ENCODE results near the gene CSHL1. TPM values are rescaled to one million over a fixed set of nuclear protein-coding genes. Genes with fewer than 3 reads are reported as not detected.
A peak's percentile ranks its signal among the peaks of the same experiment; 100 is the strongest.

Gene CSHL1
- total RNA-seq: not detected
- long read RNA-seq: 0 reads

- DNase-seq (peak; percentile 57), ATAC-seq (no peak)
- no peaks in the 10 kb centered on the region for H3K36me3 ChIP-seq
- no peak within 1 kb of the TSS for H3K4me3 ChIP-seq
- no peak for TF ChIP-seq CTCF (IDR thresholded peaks at IDR 0.05)
- H3K27ac ChIP-seq: no peak within 1 kb of the TSS
- intact Hi-C loops (cut with DNase I): loop anchor here (10.0 kb wide), 2 partner anchors 114 to 224 kb away; partner anchors contain the start of genes ERN1 and ICAM2
- H3K27me3 ChIP-seq: no peaks in the 10 kb centered on the region
- H3K9me3 ChIP-seq: no peaks in the 10 kb centered on the region
- H3K4me1 ChIP-seq: no peaks in the 10 kb centered on the region
Measured at GRCh38 chr17:63911041-63911635, at the start of gene CSHL1. TSS of gene CSHL1 (minus strand) at chr17:63911258. CDS start at chr17:63911196, 62 bp downstream.

DNA sequence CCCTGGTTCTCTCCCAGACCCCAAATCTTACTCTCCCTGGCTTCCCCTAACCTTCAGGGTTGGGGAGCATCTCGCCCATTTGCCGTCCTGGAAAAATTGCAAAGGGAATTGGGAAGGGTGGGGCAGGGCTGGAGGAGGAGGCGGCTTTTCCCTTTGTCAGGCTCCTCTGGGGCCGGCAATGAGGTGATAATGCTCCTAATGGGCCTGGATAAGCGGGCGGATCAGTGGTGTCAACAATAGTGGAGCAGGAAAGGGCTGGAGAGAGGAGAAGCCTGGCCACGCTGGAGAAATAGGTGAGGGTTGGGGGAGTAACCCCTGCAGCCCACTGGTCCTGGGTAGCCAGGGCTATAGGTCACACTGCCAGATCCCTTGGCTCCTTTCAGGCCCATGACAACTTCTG is 49.4 kb upstream of the CSHL1 start:
- peaks cover 4% of the 10 kb centered on the region for H3K4me1 ChIP-seq
- intact Hi-C loops (cut with DNase I): no loop called here
- no peaks in the 10 kb centered on the region for H3K9me3 ChIP-seq
- H3K27me3 ChIP-seq: no peaks in the 10 kb centered on the region
- ATAC-seq (no peak), DNase-seq (no peak)
- H3K27ac ChIP-seq: no peak overlapping the region
- H3K36me3 ChIP-seq: no peaks in the 10 kb centered on the region
- no peak for TF ChIP-seq CTCF (IDR thresholded peaks at IDR 0.05)
- no peak overlapping the region for H3K4me3 ChIP-seq

- H3K4me1 ChIP-seq: peaks cover 4% of the 10 kb centered on the region
- DNase-seq: no peak
- TF ChIP-seq CTCF (IDR thresholded peaks at IDR 0.05): no peak
- no peak overlapping the region for H3K4me3 ChIP-seq
- intact Hi-C loops (cut with DNase I): no loop called here
- no peaks in the 10 kb centered on the region for H3K36me3 ChIP-seq
- no peak for ATAC-seq
- no peaks in the 10 kb centered on the region for H3K9me3 ChIP-seq
- H3K27me3 ChIP-seq: no peaks in the 10 kb centered on the region
- no peak overlapping the region for H3K27ac ChIP-seq
Measured at GRCh38 chr17:63960006-63960405, 48.9 kb upstream of the CSHL1 start.

DNA sequence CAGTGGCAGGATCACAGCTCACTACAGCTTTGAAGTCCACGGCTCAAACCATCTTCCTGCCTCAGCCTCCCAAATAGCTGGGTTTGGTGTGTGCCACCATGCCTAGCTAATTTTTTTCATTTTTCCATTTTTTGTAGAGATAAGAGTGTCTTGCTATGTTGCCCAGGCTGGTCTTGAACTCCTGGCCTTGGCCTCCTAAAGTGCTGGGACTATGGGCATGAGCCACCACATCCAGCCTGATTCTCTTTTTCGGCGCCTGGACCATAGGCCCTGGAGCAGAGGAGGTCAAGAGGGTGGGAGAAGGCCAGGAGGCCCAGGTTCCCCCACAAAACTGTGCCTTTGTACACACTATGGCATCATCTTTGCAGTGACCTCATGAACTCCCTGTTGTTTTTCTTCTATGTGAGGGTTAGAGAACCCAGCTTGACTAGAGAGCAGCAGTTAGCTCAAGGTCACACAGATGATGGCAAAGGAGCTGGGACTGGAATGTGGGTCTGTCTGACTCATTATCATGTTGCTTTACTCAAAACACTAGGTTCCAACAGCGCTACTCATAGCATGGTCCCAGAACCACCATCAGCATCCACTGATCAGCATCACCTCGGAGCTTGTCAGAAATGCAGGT is 45.4 kb upstream of the CSHL1 start:
- intact Hi-C loops (cut with DNase I): no loop called here
- no peak overlapping the region for H3K4me3 ChIP-seq
- no peak overlapping the region for H3K27ac ChIP-seq
- H3K27me3 ChIP-seq: no peaks in the 10 kb centered on the region
- TF ChIP-seq CTCF (IDR thresholded peaks at IDR 0.05): no peak
- H3K9me3 ChIP-seq: no peaks in the 10 kb centered on the region
- no peak for ATAC-seq
- no peaks in the 10 kb centered on the region for H3K4me1 ChIP-seq
- no peak for DNase-seq
- no peaks in the 10 kb centered on the region for H3K36me3 ChIP-seq

DNA sequence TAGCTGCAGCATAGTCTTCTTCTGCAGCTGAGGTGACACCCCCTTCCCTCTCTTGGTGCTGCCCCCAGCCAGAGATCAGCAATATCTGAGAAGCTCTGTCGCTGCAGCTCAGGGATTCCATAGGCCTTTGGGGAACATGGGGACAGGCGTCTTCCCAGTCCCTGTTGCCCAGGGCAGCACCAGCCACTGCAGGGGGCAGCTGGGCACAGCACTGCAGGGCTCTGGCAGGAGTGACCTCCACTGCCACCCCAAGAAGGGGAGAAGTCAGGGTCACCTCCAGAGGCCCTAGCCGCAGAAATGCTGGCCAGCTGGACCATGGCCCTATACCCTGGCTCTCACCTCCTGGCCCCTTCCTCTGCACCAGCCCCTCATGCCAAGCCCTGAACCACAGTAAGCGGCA is 44.7 kb upstream of the CSHL1 start:
- no peak for DNase-seq

More for the DNA sequence above, 44.7 kb upstream of the CSHL1 start:
- no peak overlapping the region for H3K4me3 ChIP-seq
- no peak for ATAC-seq
- no peaks in the 10 kb centered on the region for H3K27me3 ChIP-seq
- intact Hi-C loops (cut with DNase I): no loop called here
- no peak for TF ChIP-seq CTCF (IDR thresholded peaks at IDR 0.05)
- H3K27ac ChIP-seq: no peak overlapping the region
- H3K9me3 ChIP-seq: no peaks in the 10 kb centered on the region
- no peaks in the 10 kb centered on the region for H3K4me1 ChIP-seq
- no peaks in the 10 kb centered on the region for H3K36me3 ChIP-seq
